Omental fat pad (tissue), 4 donors: ENCODE results near the gene ZNF805. TPM values are rescaled to one million over a fixed set of nuclear protein-coding genes. Genes with fewer than 3 reads are reported as not detected.

Source experiments
- ATAC-seq: fragments of 150-250 bp; one replicate; pipeline ENCODE4 v1.9.1; 2016; ENCODE audit warnings: mild to moderate bottlenecking, moderate library complexity; ENCODE audit not compliant: low FRiP score
- DNase-seq: peaks from one replicate; pipeline ENCODE4 v3.0.0-alpha.2; 2019; ENCODE audit warnings: low spot score
- CTCF ChIP-seq, 3 donors: fragments of 450-650 bp; IDR thresholded peaks; one replicate each; pipeline ENCODE4 v1.5.1; 2016 to 2017; ENCODE audit warnings: antibody characterized with exemption in 3 of 3, mild to moderate bottlenecking in 3 of 3, moderate library complexity in 2 of 3
- total RNA-seq, 4 donors: library from RNA; depleted of rRNA; stranded (reverse); fragments of >200 nt; gene quantifications; one replicate each; pipeline ENCODE4 v1.1.0, GENCODE V29; 2016

ZNF805 gene
- total RNA-seq, 4 donors from 2014 or later, result 14.8 to 21.6 (median 19.4) TPM

GRCh38 chr19:57280165-57280961 lies 39.9 kb downstream of the ZNF805 start, which contains the start of gene ZNF460:
ZNF460 (plus strand) TSS chr19:57280485; CDS start chr19:57280807, 322 bp downstream.
- no peak for TF ChIP-seq CTCF (IDR thresholded peaks at IDR 0.05)
- peak; percentile 82 for DNase-seq
- peak; percentile 84 for ATAC-seq

GRCh38 chr19:57280962-57281400 lies 40.5 kb downstream of the ZNF805 start:
- no peak for TF ChIP-seq CTCF (IDR thresholded peaks at IDR 0.05)
- DNase-seq, result no peak
- no peak for ATAC-seq

GRCh38 chr19:57282011-57282643 lies 41.7 kb downstream of the ZNF805 start:
- ATAC-seq (no peak), DNase-seq (no peak)
- TF ChIP-seq CTCF (IDR thresholded peaks at IDR 0.05), result no peak

- ATAC-seq, result no peak
- TF ChIP-seq CTCF (IDR thresholded peaks at IDR 0.05), result no peak
- no peak for DNase-seq
Measured at GRCh38 chr19:57288373-57288772, 47.9 kb downstream of the ZNF805 start.

- DNase-seq (no peak), ATAC-seq (no peak)
- no peak for TF ChIP-seq CTCF (IDR thresholded peaks at IDR 0.05)
Measured at GRCh38 chr19:57290970-57291369, 50.5 kb downstream of the ZNF805 start.

- no peak for DNase-seq
- no peak for ATAC-seq
Measured at GRCh38 chr19:57292547-57292946, 52.1 kb downstream of the ZNF805 start.

More at GRCh38 chr19:57292547-57292946, 52.1 kb downstream of the ZNF805 start:
- no peak for TF ChIP-seq CTCF (IDR thresholded peaks at IDR 0.05)
